SK-N-MC (cell line): ENCODE measurements around the gene PCCA.
"Not testable (repeated sequence)": the region's sequence is repeated elsewhere in the genome, so short reads cannot be mapped to it uniquely, and the experiment has no call there.

Experiments used
- EZH2 ChIP-seq: fragments of 200-600 bp; sonication (generic); IDR thresholded peaks from one replicate; pipeline ENCODE4 v1.6.1; 2017; ENCODE audit warnings: antibody characterized with exemption
- POLR2AphosphoS5 ChIP-seq: IDR thresholded peaks from 2 replicates; pipeline ENCODE4 v1.6.1; 2012; ENCODE audit warnings: mild to moderate bottlenecking, low read depth, low read length, borderline replicate concordance

DNA sequence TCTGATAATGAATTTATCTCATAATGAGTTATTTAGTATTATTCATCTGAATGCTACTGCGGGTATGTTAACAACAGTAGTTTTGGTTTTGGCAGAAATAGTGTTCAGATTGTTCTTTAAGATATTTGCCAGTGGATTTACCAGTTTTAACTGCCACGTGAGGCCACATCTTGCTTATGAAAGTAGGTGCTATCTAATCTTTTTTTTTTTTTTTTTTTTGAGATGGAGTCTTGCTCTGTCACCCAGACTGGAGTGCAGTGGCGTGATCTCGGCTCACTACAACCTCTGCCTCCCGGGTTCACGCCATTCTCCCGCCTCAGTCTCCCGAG lies 10.2 kb downstream of the PCCA start:
- TF ChIP-seq POLR2AphosphoS5, EZH2: not testable (repeated sequence)
